NCI-H1092 (cell line): ENCODE measurements around the gene RAD50.
"Not testable (repeated sequence)": the region's sequence is repeated elsewhere in the genome, so short reads cannot be mapped to it uniquely, and the experiment has no call there.

ENCODE experiments used
- DNase-seq: peaks from one replicate; lab custom pipeline; 2025; lab: John Stamatoyannopoulos, UW

The RAD50 gene

GRCh38 chr5:132556763-132557477 is at the start of gene RAD50:
Gene RAD50 (plus strand): TSS chr5:132556977. CDS start chr5:132557325, 348 bp downstream.
- peak; percentile 74 for DNase-seq

GRCh38 chr5:132510076-132510475 is 46.7 kb upstream of the RAD50 start:
- DNase-seq: no peak

DNA sequence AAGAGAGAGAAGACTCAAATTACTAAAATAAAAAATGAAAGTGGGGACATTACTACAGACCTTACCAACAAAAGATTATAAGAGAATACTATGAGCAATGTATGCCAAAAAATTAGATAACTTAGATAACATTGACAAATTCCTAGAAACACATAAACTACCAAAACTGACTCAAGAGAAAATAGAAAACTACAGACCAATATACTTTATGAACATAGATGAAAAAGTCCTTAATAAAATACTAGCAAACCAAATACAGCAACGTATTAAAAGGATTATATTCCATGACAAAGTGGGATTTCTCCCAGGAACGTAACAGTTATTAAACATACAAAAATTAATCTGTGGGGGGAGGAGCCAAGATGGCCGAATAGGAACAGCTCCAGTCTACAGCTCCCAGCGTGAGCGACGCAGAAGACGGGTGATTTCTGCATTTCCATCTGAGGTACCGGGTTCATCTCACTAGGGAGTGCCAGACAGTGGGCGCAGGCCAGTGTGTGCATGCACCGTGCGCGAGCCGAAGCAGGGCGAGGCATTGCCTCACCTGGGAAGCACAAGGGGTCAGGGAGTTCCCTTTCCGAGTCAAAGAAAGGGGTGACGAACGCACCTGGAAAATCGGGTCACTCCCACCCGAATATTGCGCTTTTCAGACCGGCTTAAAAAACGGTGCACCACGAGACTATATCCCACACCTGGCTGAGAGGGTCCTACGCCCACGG is 43.0 kb upstream of the RAD50 start:
- not testable (repeated sequence) for DNase-seq

- not testable (repeated sequence) for DNase-seq
Measured at GRCh38 chr5:132522067-132522466, 34.7 kb upstream of the RAD50 start.

GRCh38 chr5:132524877-132525276 is 31.9 kb upstream of the RAD50 start:
- DNase-seq: not testable (repeated sequence)

DNA sequence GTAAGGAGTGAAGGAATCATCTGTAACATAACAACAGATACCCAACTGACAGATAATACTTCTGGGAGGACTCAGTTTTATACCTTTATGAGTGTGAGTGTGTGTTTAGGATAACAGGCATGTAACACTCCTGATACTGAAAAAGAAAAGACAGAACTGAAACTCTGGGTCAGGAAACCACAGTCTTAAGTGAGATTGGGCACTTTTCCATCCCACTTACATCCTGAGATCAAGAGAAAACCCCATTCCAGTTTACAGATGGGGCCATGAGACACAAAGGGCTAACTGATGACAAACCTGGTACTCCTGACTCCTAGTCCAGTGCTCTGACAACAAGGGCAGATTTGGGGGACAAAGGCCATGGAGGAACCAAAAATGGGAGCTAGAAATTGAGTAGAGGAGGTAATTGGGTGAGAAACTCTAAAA is 31.5 kb upstream of the RAD50 start:
- no peak for DNase-seq

DNA sequence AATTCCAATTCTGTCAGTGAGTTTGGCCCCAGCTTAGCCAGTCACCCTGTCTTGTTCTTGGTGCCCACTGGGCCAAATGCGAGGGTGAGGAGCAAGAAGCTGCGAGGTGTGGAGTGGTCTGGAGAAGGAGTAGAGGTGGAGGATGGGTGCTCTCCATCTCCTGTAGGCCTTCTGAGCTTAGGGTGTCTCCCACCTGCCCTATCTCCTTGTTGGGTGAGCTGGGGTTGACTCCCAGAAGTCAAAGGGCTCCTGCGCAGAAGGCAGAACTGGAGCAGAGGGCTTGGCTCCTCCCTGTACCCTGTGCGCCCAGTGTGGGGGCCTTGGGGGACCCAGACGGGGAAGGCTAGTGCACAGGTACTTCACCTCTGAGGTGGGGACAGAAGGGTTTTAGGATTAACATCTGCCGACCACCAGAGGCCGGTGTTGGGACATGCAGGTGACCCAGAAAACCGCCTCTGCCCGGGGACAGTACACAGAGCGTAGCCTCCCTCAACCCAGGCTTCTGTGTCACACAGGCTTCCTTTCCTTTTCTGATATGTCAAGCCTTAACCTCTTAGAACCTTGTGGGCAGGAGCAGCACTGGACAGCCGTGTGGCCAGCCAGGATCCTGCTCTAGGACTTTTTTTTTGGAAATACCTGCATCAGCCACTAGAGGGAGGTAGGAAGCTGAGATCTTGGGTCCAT is 30.3 kb upstream of the RAD50 start:
- peak; percentile 4 for DNase-seq

GRCh38 chr5:132526974-132527564 is 29.7 kb upstream of the RAD50 start:
- DNase-seq: no peak

DNA sequence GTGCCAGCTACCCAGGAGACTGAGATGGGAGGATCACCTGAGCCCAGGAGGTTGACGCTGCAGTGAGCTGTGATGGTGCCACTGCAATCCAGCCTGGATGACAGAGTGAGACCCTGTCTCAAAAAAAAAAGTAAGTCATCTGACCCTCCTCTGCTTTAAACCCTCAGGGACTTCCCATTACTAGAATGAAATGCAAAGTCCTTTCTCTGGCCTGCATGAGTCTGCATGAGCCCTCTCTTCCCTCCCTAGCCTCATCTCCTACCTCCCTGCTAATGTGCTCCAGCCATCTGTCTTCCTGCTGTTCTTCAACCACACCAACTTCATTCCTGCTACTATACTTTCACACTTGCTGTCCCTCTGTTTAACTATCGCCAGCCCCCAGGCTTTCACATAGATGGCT is 28.8 kb upstream of the RAD50 start:
- DNase-seq: no peak

- DNase-seq: no peak
Measured at GRCh38 chr5:132528866-132529634, 27.7 kb upstream of the RAD50 start.

GRCh38 chr5:132530946-132531345 is 25.8 kb upstream of the RAD50 start:
- DNase-seq: no peak

DNA sequence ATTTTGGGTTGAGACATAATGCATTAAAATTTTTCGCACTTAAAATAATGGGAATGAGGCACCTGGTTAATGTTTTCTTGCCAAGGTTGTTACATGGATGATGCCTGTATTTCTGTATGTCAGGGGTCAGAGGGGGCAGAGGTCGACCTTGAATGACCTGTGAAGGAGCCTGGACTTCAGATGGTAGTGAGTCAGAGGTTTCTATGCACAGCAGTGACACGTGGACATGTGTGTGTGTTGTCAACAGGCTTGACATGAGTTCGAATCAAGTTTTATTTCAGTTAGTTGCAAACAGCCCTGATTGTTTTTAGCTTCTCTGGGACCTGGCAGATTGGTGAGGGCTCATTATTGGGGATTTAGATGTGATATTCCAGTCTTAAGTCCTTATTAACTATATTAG is 17.1 kb upstream of the RAD50 start:
- no peak for DNase-seq

DNA sequence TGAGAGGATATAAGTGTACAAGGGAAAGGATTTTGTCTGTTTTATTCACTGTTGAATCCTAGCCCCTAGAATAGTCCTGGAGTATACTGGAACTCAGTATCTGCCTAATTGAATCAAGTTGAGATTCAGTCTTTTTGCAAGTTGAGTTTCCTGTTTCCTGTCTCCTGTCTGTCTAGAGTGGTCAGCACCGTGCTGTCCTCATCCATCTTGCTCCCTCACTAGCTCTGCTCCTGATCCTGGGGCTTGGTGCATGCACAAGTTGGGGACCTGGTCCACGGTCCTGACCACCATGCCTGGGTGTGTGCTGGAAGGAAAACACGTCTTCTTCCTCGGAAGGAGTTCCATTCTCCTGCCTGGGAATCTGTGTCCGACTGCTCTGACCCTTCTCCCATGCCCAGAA is 16.6 kb upstream of the RAD50 start:
- DNase-seq: no peak

DNA sequence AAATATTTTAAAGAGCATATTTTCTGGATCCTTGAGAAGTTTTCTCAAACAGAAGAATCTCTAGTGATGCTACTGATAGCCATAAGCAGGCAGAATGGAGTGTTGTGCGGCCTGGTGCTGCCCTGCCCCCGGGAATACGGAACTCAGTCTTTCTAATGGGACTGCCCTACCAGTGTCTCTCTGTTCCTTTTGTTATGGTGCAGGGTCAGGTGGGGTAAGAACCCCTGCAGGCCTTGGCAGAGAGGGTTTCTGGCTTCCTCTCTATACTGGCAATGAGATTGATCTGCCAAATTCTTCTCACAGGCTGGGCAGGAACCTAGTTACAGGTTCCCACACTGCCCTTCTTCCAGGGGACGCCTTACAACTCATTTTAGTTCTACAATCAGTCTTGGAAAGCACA is 16.0 kb upstream of the RAD50 start:
- DNase-seq: no peak

DNA sequence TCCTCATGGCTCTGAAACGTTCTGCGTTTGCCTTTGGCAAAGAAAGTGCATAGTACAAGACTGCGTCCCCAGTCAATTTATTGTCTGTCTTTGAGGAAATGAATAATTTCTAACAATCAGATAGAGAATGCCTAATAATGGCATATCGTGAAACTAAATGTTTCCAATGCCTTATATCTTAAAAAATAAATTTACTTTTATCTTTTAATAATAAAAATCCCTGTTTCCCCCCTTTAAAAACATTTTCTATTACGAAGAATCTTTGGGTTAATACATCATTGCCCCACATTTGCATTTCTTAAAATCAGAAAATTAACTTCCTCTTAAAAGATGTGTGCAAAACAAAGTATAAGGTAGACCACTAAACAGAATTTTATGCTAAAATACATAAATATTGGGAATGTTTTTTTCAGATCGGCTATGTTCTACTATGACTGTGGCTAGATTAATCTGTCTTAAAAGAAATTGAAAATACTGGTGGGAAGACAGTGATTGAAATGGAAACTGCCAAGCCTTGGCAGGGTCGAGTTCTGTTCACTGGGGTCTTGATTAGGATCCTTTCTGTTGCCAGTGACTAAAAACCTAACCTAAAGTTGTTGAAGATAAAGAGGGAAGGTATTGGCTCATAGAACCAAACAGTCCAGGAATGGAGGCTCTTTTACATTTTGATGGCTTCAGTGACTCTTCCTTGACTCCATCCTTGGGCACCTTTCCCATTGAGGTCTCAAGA is 13.1 kb upstream of the RAD50 start, which contains the start of gene IL5:
TSS of gene IL5 (minus strand) at position 51 of the 730 bp plus-strand sequence. CDS start at position 7, 44 bp downstream.
- DNase-seq: no peak

GRCh38 chr5:132546108-132546507 is 10.7 kb upstream of the RAD50 start:
- no peak for DNase-seq

DNA sequence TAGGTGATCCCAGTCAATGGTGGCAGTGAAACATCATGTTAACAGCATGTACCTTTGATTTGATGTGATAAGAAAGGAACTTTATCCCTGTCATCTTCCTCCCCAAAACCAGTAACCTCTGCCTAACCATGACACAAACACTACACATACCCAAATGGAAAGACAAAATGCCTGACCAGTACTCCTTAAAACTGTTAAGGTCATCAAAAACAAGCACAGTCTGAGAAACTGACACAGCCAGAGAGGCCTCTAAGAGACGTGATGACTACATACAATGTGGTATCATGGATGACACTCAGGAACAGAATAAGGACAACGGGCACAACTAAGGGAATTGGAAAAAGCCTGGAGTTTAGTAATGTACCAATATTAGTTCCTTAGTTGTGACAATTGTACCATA is 9.5 kb upstream of the RAD50 start:
- no peak for DNase-seq

- not testable (repeated sequence) for DNase-seq
Measured at GRCh38 chr5:132548834-132549233, 7.9 kb upstream of the RAD50 start.

DNA sequence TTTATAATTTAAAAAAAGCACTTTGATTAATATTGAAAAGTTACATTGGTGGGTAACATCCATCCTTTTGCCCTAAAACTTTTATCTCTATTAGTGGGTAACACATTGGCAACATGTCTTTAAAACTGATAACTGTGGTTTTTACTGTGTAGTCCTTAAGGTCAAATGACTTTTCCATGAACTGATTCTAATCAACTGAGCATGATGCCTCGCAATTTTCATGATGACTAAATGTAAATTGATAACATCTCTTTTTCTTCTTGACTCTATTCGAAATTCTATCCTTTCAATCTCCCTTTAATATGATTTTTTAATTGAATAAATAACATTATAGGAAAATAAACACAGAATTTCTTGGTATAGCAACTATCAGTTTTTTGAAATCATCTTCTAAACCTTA is 7.2 kb upstream of the RAD50 start:
- no peak for DNase-seq

DNA sequence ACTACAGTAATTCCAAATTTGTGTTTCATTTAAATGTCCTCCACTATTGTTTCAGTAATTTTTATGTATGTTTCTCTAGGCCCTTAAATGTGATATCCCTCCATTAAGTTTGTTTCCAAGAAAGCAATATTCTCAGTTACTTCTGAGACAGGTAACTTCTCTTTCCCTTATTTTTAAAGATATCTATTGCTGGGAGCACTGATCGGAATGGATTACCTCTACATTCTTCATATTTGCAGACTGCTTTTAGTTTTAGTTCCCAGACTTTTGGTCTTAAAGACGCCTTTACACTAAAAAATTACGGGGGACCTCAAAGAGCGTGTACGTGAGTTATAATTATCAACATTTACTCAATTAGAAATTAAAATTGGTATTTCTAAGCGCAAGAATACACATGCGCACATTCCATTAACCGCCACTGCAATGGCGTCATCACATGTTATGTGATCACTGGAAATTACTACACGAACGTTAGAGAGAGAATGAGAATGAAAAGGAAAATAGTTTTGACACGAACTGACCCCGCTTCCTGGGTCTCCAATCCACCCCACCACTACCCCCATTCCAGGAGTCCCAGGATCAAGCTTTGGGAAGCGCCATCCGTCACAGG is 519 bp upstream of the RAD50 start:
- DNase-seq: no peak
